Activated CD8-positive, alpha-beta memory T cell treated with anti-CD3 and anti-CD28 coated beads for 36 hours (primary cell): ENCODE data around the gene RAB17. TPM values are rescaled to one million over a fixed set of nuclear protein-coding genes. Genes with fewer than 3 reads are reported as not detected.
"Not testable (repeated sequence)": the region's sequence is repeated elsewhere in the genome, so short reads cannot be mapped to it uniquely, and the experiment has no call there.

Source experiments
- CTCF ChIA-PET: fragments of 350-600 bp; sonication (Branson Sonifier 250); formaldehyde crosslinking; loops from one replicate; lab custom pipeline; 2021; ENCODE audit warnings: antibody characterized with exemption; lab: Charles Lee
- POLR2A ChIA-PET: fragments of 350-600 bp; sonication (Branson Sonifier 250); formaldehyde crosslinking; loops from one replicate; lab custom pipeline; 2021; ENCODE audit warnings: antibody characterized with exemption; lab: Charles Lee
- total RNA-seq, 2 experiments: library from RNA; stranded (reverse); gene quantifications; one replicate each; pipeline ENCODE4 v1.2.3, GENCODE V29; 2021

The RAB17 gene
- total RNA-seq, 2 experiments from 2014 or later = not detected

DNA sequence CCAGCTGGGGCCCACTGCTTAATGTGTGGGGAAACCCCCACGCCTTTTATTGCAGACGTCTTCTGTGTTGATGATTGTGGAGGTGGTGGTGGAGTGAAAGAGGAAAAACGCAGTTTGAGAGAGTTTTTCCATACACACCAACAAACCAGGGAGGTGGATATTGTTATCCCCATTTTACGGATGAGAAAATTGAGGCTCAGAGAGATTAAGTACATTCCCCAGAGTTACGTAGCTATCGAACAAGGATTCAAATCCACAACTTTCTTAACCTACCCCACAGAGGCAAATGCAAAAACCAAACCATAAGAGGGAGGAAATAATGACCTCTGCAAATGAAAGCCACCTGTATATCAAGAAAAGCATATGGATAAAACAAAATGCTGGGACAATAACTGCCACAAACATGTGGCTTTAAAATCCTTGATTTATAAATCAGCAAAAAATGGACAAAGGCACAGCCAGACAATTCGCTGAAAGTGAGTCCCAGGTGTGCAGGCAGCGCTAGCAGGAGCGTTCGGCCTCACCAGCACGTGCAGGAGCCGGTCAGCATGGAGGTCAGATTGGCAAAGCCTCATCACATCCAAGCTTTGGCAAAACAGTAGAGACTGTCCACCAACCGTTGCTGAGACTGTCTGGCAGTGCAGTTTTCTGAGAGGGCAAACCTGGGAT is 12.6 kb upstream of the RAB17 start:
- ChIA-PET POLR2A (interaction anchor here (1.3 kb wide), 1 partner anchor 70 kb away, joined by 6 read pairs; no protein-coding TSS in a partner anchor), CTCF (interaction anchor here (0.9 to 1.3 kb wide), 3 partner anchors 12 to 90 kb away, joined by 3 to 4 read pairs (median 3); no protein-coding TSS in a partner anchor)

DNA sequence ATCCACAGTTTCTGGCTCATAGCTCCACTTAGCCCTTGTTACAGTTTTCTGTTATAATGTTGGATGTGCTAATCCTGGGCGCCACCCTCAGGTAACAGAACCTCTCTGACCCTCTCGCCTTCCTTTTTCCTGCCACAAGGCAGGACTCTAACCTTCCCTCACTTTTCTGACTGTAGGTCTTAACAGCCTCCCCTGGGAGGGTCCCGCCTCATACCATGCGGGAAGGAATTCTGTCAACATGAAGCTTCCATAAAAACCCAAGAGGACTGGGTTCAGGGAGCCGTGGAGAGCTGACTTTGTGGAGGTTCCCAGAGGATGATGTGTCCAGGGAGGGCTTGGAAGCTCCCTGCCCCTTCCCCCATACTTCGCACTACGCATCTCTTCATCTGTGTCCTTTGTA is 11.9 kb upstream of the RAB17 start:
- POLR2A ChIA-PET = no interaction called here
- CTCF ChIA-PET = interaction anchor here (1.2 to 1.3 kb wide), 2 partner anchors 32 to 90 kb away, joined by 3 to 4 read pairs; no protein-coding TSS in a partner anchor

- CTCF ChIA-PET = interaction anchor here (1.2 to 1.3 kb wide), 2 partner anchors 31 to 89 kb away, joined by 3 to 4 read pairs; no protein-coding TSS in a partner anchor
- POLR2A ChIA-PET = no interaction called here
These were observed 11.1 kb upstream of the RAB17 start for GRCh38 chr2:237601453-237602116.

DNA sequence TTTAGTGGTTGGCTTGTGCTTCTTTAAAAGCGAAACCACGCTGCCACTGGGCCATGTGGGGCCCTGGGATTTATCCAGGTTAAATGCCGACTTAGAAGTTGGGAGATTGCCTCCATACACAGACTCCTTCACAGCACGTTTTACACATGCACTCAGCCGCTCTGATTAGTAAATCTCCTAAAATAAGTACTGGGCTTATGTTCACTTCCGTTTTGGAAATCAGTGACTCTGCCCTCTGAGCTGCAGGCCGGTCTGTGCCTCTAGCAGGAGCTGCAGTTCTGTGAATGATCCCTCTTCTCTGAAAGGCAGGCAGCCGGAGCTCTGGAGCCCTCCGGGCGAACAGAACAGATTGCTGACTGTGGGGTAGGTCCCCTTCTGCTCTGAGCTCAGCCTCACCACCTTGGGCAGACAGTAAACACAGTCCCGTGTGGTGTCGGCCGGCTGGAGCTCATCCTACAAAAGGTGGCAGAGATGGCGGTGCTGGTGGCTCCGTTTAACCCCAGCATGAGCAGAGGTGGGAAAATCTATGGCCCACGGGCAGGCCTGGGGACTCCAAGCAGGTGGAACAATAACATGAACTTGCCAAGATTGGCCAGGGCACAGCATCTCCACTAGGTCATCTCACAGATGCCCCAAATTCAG is 9.8 kb upstream of the RAB17 start:
- ChIA-PET POLR2A (no interaction called here), CTCF (interaction anchor here (1.3 kb wide), 1 partner anchor 72 kb away, joined by 3 read pairs; no protein-coding TSS in a partner anchor)

GRCh38 chr2:237599465-237600110 is 9.1 kb upstream of the RAB17 start:
- ChIA-PET POLR2A (no interaction called here), CTCF (no interaction called here)

DNA sequence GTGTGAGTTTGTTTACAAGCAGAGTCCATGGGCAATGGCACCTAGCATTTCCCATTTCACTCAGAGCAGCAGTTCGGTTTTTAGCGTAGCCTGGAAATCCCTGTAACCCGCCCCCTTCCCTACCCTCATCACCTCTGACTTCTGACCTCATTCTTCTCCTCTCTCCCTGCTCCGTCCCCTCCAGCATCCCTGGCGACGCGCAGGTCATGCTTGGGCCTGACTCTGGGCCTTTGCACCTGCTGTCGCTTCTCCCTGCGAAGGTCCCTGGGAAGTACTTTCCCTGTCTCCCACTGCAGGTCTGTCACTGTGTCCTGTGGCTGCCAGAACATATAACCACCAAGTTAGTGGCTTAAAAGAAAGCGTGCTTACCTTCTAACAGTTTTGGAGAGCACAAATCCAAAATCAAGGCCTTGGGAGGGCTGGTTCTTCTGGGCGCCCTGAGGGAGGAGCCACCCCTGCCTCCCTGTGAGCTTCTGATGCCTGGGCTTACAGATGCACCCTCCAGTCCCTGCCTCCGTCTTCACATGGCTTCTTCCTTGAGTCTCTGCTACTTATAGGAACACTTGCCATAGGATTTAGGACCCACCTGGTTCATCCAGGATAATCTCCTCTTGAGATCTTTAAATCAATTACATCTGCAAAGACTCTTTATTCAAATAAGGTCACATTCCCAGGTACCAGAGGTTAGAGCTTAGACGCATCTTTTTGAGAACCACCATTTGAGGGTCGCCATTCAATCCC is 8.1 kb upstream of the RAB17 start:
- POLR2A ChIA-PET = no interaction called here
- CTCF ChIA-PET = no interaction called here

DNA sequence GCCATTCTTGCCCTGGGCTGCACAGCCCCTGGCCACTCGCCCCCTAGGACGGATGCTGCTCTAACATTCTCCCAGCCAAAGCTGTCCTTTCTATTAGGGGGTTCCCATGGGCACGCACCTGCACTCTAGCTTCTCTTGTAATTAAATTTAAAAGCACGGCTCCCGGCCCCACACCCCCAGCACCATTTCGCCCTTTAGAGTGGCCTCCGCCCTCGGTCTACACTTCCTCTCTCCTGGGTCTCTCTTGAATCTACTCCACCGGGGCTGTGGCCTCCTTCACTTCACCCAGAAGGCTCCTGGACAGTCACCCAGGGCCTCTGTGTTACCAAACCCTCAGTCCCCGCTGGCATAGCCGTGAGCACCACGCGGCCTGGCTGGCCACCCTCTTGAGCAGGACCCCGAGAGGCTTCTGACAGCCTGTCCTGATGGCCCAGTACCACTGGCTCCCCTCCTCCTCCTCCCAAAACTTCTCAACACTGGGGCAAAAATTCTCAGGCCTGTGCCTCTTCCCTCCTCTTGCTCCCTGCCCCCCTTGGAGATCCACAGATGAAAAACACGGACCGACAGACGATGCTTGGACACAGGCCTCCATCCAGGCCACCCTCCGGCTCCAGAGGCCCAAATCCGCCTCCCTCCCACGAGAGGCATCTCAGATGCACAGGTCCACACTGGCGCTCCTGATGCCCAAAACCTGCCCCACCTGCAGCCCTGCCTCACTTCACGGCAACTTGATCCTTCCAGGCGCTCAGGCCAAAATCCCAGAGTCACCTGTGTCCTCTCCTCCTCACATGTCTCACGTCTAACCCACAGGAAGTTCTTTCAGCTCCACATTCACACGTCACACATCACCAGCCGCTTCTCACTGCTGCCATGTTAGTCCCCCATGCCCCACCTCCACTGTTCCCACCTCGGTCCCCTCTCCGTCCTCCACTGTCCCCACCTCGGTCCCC is 6.9 kb upstream of the RAB17 start:
- ChIA-PET POLR2A (no interaction called here), CTCF (no interaction called here)

DNA sequence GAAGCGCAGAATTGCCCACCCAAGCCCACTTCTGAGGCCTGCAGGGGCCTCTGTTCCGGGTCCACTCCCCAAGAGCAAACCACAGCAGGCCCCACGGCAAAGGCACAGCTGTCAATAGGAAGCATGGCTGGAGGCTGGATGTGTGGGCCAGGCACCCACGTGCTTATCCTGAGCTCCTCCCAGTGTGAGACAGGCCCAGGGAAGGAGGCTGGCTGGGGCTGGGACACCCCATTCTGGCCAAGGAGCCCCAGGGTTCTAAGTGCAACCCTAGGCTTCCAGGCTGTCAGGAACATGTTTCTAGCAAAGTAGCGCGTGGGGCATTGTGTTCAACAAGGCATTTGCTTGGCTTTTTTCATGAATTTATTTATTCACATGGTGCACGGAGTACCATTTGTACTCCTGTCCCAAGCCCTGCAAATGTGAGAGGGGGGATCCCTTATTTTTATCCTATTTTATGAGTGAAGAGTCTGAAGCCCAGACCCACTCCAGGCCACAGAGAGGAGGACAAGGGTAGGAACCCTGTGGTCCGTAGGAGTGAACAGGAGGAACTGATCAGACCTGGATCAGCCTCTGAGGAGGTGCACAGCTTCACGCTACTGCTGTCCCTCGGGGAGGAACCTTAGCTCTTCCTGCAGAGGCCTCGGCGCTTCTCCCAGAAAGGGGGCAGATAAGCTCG is 6.1 kb upstream of the RAB17 start:
- POLR2A ChIA-PET = no interaction called here
- CTCF ChIA-PET = no interaction called here

DNA sequence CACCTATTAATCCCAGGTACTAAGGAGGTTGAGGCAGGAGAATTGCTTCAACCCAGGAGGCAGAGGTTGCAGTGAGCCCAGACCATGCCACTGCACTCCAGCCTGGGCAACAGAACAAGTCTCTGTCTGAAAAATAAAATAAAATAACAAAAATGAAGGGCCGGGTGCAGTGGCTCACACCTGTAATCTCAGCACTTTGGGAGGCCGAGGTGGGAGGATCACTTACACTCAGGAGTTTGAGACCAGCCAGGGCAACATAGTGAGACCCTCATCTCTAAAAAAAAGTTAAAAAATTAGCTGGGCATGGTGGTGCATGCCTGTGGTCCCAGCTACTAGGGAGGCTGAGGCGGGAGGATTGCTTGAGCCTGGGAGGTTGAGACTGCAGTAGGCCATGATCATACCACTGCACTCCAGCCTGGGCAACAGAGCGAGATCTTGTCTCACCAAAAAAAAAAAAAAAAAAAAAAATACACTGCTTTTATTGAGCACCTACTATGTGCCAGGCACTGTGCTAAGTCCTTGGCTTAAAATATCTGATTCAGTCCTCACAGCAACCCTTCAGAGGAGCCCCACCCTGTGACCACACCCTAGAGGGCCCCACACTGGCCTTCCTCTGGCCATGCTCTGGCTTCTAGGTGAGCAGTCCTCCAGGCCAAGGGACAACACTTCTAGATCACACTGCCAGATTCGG is 5.4 kb upstream of the RAB17 start:
- POLR2A ChIA-PET, CTCF ChIA-PET: not testable (repeated sequence)

DNA sequence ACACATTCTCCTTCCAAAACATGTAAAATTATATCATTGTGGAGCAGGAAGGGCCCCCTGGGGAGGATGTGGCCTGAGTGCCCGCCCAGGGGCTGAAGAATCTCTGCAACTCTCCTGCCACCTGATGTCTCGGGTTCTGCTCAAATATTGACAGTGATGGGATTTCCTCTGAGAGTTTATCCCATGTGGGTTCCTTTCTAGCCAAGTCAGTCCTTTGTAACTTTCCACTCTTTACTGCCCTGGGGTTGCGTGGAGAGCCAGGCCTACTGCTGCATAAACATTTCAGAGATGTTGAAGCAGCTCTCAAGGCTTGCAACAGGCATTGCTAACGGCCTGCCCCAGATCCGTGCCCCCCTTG is 4.0 kb upstream of the RAB17 start:
- ChIA-PET POLR2A (no interaction called here), CTCF (no interaction called here)

GRCh38 chr2:237593596-237594320 is 3.2 kb upstream of the RAB17 start:
- CTCF ChIA-PET = interaction anchor here (1.5 to 1.7 kb wide), 2 partner anchors 12 to 81 kb away, joined by 4 to 5 read pairs; no protein-coding TSS in a partner anchor
- POLR2A ChIA-PET = no interaction called here

GRCh38 chr2:237593036-237593435 is 2.5 kb upstream of the RAB17 start:
- ChIA-PET CTCF (interaction anchor here (0.5 to 1.7 kb wide), 3 partner anchors 12 to 80 kb away, joined by 3 to 5 read pairs (median 4); no protein-coding TSS in a partner anchor), POLR2A (no interaction called here)

- ChIA-PET CTCF (interaction anchor here (0.5 to 1.7 kb wide), 5 partner anchors 9 to 647 kb away, joined by 3 to 5 read pairs (median 4); no protein-coding TSS in a partner anchor), POLR2A (no interaction called here)
These were observed 2.0 kb upstream of the RAB17 start for GRCh38 chr2:237592425-237592980.

GRCh38 chr2:237591141-237591881 is 777 bp upstream of the RAB17 start:
- ChIA-PET CTCF (interaction anchor here (0.6 kb wide), 1 partner anchor 555 kb away, joined by 4 read pairs; no protein-coding TSS in a partner anchor), POLR2A (no interaction called here)

DNA sequence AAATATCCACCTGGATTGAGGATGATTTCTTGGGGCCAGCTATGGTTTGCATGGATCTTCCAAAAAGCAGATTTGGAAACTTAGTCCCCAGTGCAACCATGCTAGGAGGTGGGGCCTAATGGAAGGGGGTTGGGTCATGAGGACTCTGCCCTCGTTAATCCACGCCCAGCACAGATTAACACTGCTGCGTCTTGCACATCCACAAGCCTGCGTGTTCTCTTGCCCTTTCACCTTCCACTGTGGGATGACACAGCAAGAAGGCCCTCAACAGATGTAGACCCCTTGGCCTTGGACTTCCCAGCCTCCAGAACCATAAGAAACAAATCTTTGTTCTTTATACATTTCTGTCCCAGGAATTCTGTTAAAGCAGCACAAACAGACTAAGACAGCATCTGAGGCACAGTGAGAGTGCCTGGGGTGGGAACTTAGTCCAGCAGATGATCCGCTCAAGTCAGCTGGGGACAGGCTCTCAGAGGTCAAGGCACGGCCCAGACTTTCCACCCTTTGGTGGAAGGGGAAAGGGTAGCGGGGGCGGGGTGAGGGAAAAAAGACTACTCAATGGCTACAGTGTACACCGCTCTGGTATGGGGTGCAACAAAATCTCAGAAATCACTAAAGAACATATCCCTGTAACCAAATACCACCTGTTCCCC is 2.4 kb downstream of the RAB17 start:
- ChIA-PET POLR2A (no interaction called here), CTCF (no interaction called here)
